Measurements from ENCODE around the gene GCFC2. TPM values are rescaled to one million over a fixed set of nuclear protein-coding genes. Genes with fewer than 3 reads are reported as not detected.

Gene GCFC2
- total RNA-seq, 1 experiment from 2014 or later, result 18.3 TPM

GRCh38 chr2:75679556-75679955 lies 31.2 kb downstream of the GCFC2 start:
- Histone ChIP-seq H3K27ac (ENCODE audit: insufficient read length, low read depth, low read length) (no peak overlapping the region), H3K4me2 (ENCODE audit: insufficient read depth, insufficient read length, low read length) (no peak overlapping the region), H2AFZ (ENCODE audit: low read length) (no peak overlapping the region), H3K79me2 (ENCODE audit: insufficient read depth, low read length) (no peaks in the 10 kb centered on the region), H3K56ac (ENCODE audit: insufficient read length, low read depth, low read length) (no peak overlapping the region), H3K23me2 (ENCODE audit: insufficient read length, low read depth, low read length, poor library complexity, severe bottlenecking) (no peaks in the 10 kb centered on the region), H2BK12ac (ENCODE audit: insufficient read length, low read depth, low read length) (no peak overlapping the region), H2BK5ac (ENCODE audit: insufficient read length, low read length) (no peak overlapping the region), H3K27me3 (ENCODE audit: insufficient read depth, low read length) (no peaks in the 10 kb centered on the region), H3K79me1 (ENCODE audit: insufficient read depth, low read depth, low read length, poor library complexity, severe bottlenecking) (no peaks in the 10 kb centered on the region), H3K9ac (ENCODE audit: extremely low read depth, insufficient read length, low read length) (no peak overlapping the region), H4K20me1 (ENCODE audit: control insufficient read depth, insufficient read depth, insufficient read length) (no peaks in the 10 kb centered on the region), H3T11ph (ENCODE audit: low read length) (no peak overlapping the region), H3K18ac (ENCODE audit: insufficient read length, low read depth, low read length) (no peak overlapping the region), H3K4me1 (ENCODE audit: insufficient read depth, low read length) (no peaks in the 10 kb centered on the region), H3K23ac (ENCODE audit: insufficient read length, low read depth, low read length) (no peak overlapping the region), H4K8ac (replicated peaks; ENCODE audit: insufficient read length, low read depth, low read length) (no peak overlapping the region), H3K9me3 (ENCODE audit: control insufficient read depth, low read depth, low read length) (no peaks in the 10 kb centered on the region), H2BK15ac (ENCODE audit: low read depth, low read length) (no peak overlapping the region), H2BK20ac (ENCODE audit: low read depth, low read length, poor library complexity, severe bottlenecking) (no peak overlapping the region), H3K4ac (ENCODE audit: low read depth, low read length) (no peak overlapping the region), H2AK5ac (ENCODE audit: insufficient read length, low read length) (no peak overlapping the region), H3K14ac (ENCODE audit: insufficient read depth, low read length) (no peak overlapping the region), H4K91ac (ENCODE audit: insufficient read length, low read depth, low read length) (no peak overlapping the region), H2BK120ac (ENCODE audit: low read depth, low read length, poor library complexity, severe bottlenecking) (no peak overlapping the region), H4K5ac (ENCODE audit: insufficient read length, low read depth, low read length) (no peak overlapping the region)
- Mint-ChIP-seq H3K9me3 (no peaks in the 10 kb centered on the region), H3K36me3 (ENCODE audit: insufficient read depth in 1 of 3, low read depth in 3 of 3) (peaks cover 5 to 25% (median 24%) of the 10 kb centered on the region in 3 experiments), H3K27ac (no peak overlapping the region), H3K4me3 (no peak overlapping the region), H3K27me3 (ENCODE audit: low read depth) (no peaks in the 10 kb centered on the region; the same call in 1 of the 2 replicates), H3K4me1 (no peaks in the 10 kb centered on the region)
- WGBS (ENCODE audit: extremely low coverage, insufficient read length, low lambda C conversion rate), result no CpG with 5 or more reads among the region's 1 CpG
- DNase-seq, result no peak
- TF ChIP-seq CTCF (conservative IDR thresholded peaks at IDR 0.05), result no peak
